ENCODE data around the gene MAST3. TPM values are rescaled to one million over a fixed set of nuclear protein-coding genes. Genes with fewer than 3 reads are reported as not detected.
"Not testable (repeated sequence)": the region's sequence is repeated elsewhere in the genome, so short reads cannot be mapped to it uniquely, and the experiment has no call there.

MAST3 gene
- total RNA-seq, 1 donor from 2014 or later: 4.6 TPM

DNA sequence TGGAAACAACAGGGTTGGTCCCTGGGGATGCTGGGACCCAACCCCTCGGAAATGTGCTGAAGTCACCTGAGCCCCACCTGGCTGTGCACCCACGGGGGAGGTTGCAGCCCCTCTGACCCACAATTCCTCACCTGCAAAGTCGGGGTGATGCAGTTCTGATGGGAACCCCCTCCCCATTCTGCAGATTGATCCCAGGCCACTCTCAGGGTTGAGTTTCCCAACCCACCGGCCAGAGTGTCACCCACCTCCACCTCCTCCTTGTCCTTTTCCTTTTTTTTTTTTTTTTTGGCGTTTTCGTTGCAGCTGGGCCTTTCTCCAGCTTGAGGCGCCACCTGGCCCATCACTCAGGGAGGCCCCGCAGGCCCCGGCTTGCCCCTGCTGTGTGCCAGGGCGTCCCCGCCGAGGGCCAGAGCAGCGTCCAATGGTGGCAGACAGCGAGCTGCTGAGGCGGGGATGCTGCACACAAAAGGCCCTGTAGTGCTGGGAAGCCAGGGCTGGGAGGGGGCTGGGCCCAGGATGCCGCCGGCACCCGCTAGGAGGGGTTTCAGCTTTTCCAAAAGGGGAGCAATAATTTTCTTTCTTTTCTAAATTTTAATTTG lies 60.0 kb downstream of the MAST3 start:
- H3K9me3 ChIP-seq (replicated peaks): no peaks in the 10 kb centered on the region
- intact Hi-C loops (cut with micrococcal nuclease): no loop called here
- peak overlapping the region; percentile 7 for H3K4me3 ChIP-seq
- H3K4me1 ChIP-seq: peaks cover 70% of the 10 kb centered on the region
- TF ChIP-seq CTCF (IDR thresholded peaks at IDR 0.05; ENCODE audit: borderline replicate concordance): no peak
- peak overlapping the region; percentile 88 for H3K27ac ChIP-seq (replicated peaks)
- H3K36me3 ChIP-seq: peaks cover 21% of the 10 kb centered on the region
- no peaks in the 10 kb centered on the region for H3K27me3 ChIP-seq (ENCODE audit: low read depth)
- DNase-seq: no peak

GRCh38 chr19:18158467-18158866 lies 60.9 kb downstream of the MAST3 start:
- no peak overlapping the region for H3K27ac ChIP-seq (replicated peaks)
- H3K4me3 ChIP-seq: no peak overlapping the region
- DNase-seq: no peak
- intact Hi-C loops (cut with micrococcal nuclease): no loop called here
- H3K4me1 ChIP-seq: peaks cover 63% of the 10 kb centered on the region
- TF ChIP-seq CTCF (IDR thresholded peaks at IDR 0.05; ENCODE audit: borderline replicate concordance): no peak
- H3K9me3 ChIP-seq (replicated peaks): no peaks in the 10 kb centered on the region
- H3K36me3 ChIP-seq: peaks cover 30% of the 10 kb centered on the region
- no peaks in the 10 kb centered on the region for H3K27me3 ChIP-seq (ENCODE audit: low read depth)

GRCh38 chr19:18159059-18159616 lies 61.6 kb downstream of the MAST3 start:
- H3K4me3 ChIP-seq; H3K9me3 ChIP-seq (replicated peaks); H3K27me3 ChIP-seq (ENCODE audit: low read depth); H3K27ac ChIP-seq (replicated peaks); DNase-seq; intact Hi-C loops (cut with micrococcal nuclease): not testable (repeated sequence)
- Histone ChIP-seq H3K36me3 (peaks cover 36% of the 10 kb centered on the region), H3K4me1 (peaks cover 57% of the 10 kb centered on the region)

DNA sequence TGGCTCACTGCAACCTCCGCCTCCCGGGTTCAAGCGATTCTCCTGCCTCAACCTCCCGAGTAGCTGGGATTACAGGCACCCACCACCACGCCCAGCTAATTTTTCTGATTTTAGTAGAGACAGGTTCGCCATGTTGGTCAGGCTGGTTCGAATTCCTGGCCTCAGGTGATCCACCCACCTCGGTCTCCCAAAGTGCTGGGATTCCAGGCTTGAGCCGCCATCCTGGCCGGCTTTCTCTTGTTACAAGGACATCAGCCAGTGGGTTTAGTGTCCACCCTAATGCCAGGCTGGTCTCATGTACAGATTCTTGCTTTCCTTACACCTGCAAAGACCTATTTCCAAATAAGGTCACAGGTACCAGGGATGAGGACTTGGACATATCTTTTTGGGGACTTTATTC lies 62.2 kb downstream of the MAST3 start:
- Histone ChIP-seq H3K9me3 (replicated peaks) (no peaks in the 10 kb centered on the region), H3K36me3 (peaks cover 43% of the 10 kb centered on the region), H3K4me3 (no peak overlapping the region), H3K27me3 (ENCODE audit: low read depth) (no peaks in the 10 kb centered on the region), H3K4me1 (peaks cover 51% of the 10 kb centered on the region), H3K27ac (replicated peaks) (peak overlapping the region; percentile 91)
- TF ChIP-seq CTCF (IDR thresholded peaks at IDR 0.05; ENCODE audit: borderline replicate concordance): no peak
- DNase-seq: no peak
- intact Hi-C loops (cut with micrococcal nuclease): no loop called here

- Histone ChIP-seq H3K9me3 (replicated peaks) (no peaks in the 10 kb centered on the region), H3K27me3 (ENCODE audit: low read depth) (no peaks in the 10 kb centered on the region), H3K36me3 (peaks cover 48% of the 10 kb centered on the region), H3K4me1 (peaks cover 46% of the 10 kb centered on the region), H3K27ac (replicated peaks) (peak overlapping the region; percentile 91), H3K4me3 (peak overlapping the region; percentile 66)
- intact Hi-C loops (cut with micrococcal nuclease): no loop called here
- no peak for DNase-seq
- TF ChIP-seq CTCF (IDR thresholded peaks at IDR 0.05; ENCODE audit: borderline replicate concordance): no peak
Observed at GRCh38 chr19:18160493-18160970, 63.0 kb downstream of the MAST3 start.

DNA sequence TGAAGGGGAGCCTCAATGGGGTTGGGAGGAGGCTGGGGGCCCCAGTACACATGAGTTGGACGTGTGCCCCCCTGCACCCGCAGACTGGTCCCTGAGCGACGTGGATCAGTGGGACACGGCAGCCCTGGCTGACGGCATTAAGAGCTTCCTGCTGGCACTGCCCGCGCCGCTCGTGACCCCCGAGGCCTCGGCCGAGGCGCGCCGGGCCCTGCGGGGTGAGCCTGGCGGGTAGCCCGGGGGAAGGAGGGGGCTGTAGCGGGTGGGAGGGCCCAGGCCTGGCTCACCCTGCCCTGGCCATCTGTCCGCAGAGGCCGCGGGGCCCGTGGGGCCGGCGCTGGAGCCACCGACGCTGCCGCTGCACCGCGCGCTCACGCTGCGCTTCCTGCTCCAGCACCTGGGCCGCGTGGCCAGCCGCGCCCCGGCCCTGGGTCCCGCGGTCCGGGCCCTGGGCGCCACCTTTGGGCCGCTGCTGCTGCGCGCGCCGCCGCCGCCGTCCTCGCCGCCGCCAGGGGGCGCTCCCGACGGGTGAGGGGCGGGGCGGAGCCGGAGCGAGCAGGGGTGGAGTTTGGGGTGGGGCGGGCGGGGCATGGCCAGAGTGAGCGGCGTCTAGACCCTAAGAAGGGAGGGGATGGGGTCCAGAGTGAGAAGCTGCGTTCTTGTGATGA lies 63.5 kb downstream of the MAST3 start:
- Histone ChIP-seq H3K9me3 (replicated peaks) (no peaks in the 10 kb centered on the region), H3K27ac (replicated peaks) (peak overlapping the region; percentile 91), H3K36me3 (peaks cover 48% of the 10 kb centered on the region), H3K4me1 (peaks cover 40% of the 10 kb centered on the region), H3K4me3 (peak overlapping the region; percentile 66), H3K27me3 (ENCODE audit: low read depth) (no peaks in the 10 kb centered on the region)
- peak; percentile 72 for TF ChIP-seq CTCF (IDR thresholded peaks at IDR 0.05; ENCODE audit: borderline replicate concordance)
- intact Hi-C loops (cut with micrococcal nuclease): no loop called here
- peak; percentile 71 for DNase-seq

All from left ventricle myocardium inferior (tissue), 1 donor.